SK-N-SH (cell line): ENCODE data around the gene ADAMTS9. TPM values are rescaled to one million over a fixed set of nuclear protein-coding genes. Genes with fewer than 3 reads are reported as not detected.

ENCODE experiments used
- CTCF ChIA-PET: fragments of 300-600, 350-600 bp; formaldehyde crosslinking; extraction: SDS; loops from one replicate; lab custom pipeline; 2021; lab: Yijun Ruan, JAX
- POLR2A ChIA-PET: fragments of 350-600 bp; sonication (Branson Sonifier 250); formaldehyde crosslinking; extraction: SDS; loops from one replicate; lab custom pipeline; 2020; ENCODE audit warnings: antibody characterized with exemption, inconsistent platforms; lab: Yijun Ruan, JAX
- DNase-seq: peaks from one replicate; pipeline ENCODE4 v3.0.0; 2012
- H2AFZ ChIP-seq: fragments of 200-600 bp; sonication (generic); 2 replicates; pipeline ENCODE4 v1.8.1; 2016; ENCODE audit warnings: antibody characterized with exemption, mild to moderate bottlenecking, low read depth
- H3F3A ChIP-seq: fragments of 200-600 bp; sonication (generic); replicated peaks from 2 replicates; pipeline ENCODE3; 2016; ENCODE audit warnings: antibody characterized with exemption, mild to moderate bottlenecking; ENCODE audit not compliant: insufficient read depth
- H3K27ac ChIP-seq, 2 experiments: fragments of 200-500 bp in 1 of 2; fragments of 200-600 bp in 1 of 2; sonication (Bioruptor generic) in 1 of 2; sonication (generic), shearing (Covaris generic) in 1 of 2; 2 replicates each; pipeline versions ENCODE4 v1.5.1 to v1.6.1; 2014 to 2016; ENCODE audit warnings: low read depth in 2 of 2, inconsistent platforms in 1 of 2, low read length in 1 of 2, mild to moderate bottlenecking in 1 of 2, mixed read lengths in 1 of 2
- H3K27me3 ChIP-seq: fragments of 200-600 bp; sonication (generic), shearing (Covaris generic); 2 replicates; pipeline ENCODE4 v1.6.1; 2016; ENCODE audit warnings: mixed run types; ENCODE audit not compliant: insufficient read depth
- H3K36me3 ChIP-seq, 2 experiments: fragments of 200-500 bp in 1 of 2; fragments of 200-600 bp in 1 of 2; sonication (Bioruptor generic) in 1 of 2; sonication (generic) in 1 of 2; replicated peaks in 1 of 2; 2 replicates each; pipeline versions ENCODE3 to v1.5.1; 2014 to 2016; ENCODE audit warnings: low read length in 1 of 2, mild to moderate bottlenecking in 1 of 2; ENCODE audit not compliant: insufficient read depth in 2 of 2, control insufficient read depth in 1 of 2
- H3K4me1 ChIP-seq, 2 experiments: fragments of 200-500 bp in 1 of 2; fragments of 200-600 bp in 1 of 2; sonication (Bioruptor generic) in 1 of 2; sonication (generic), shearing (Covaris generic) in 1 of 2; 2 replicates each; pipeline versions ENCODE4 v1.5.1 to v1.6.1; 2014 to 2016; ENCODE audit warnings: low read depth in 1 of 2, low read length in 1 of 2, mixed run types in 1 of 2; ENCODE audit not compliant: insufficient read depth in 2 of 2, control insufficient read depth in 1 of 2
- H3K4me2 ChIP-seq: fragments of 200-600 bp; sonication (generic), shearing (Covaris generic); 2 replicates; pipeline ENCODE4 v1.6.1; 2017; ENCODE audit warnings: mixed run types
- H3K4me3 ChIP-seq, 2 experiments: fragments of 200-500 bp in 1 of 2; fragments of 200-600 bp in 1 of 2; sonication (Bioruptor generic) in 1 of 2; sonication (generic), shearing (Covaris generic) in 1 of 2; 2 replicates each; pipeline versions ENCODE4 v1.5.1 to v1.8.1; 2014 to 2016; ENCODE audit warnings: low read depth in 2 of 2, inconsistent platforms in 1 of 2, low read length in 1 of 2, mild to moderate bottlenecking in 1 of 2, mixed read lengths in 1 of 2, moderate library complexity in 1 of 2
- H3K79me2 ChIP-seq: fragments of 200-600 bp; sonication (generic); 2 replicates; pipeline ENCODE4 v1.8.1; 2017; ENCODE audit warnings: mild to moderate bottlenecking; ENCODE audit not compliant: insufficient read depth
- H3K9ac ChIP-seq: fragments of 200-600 bp; sonication (generic); 2 replicates; pipeline ENCODE4 v1.6.1; 2017; ENCODE audit warnings: mixed run types
- H3K9me2 ChIP-seq: fragments of 200-600 bp; sonication (generic); 2 replicates; pipeline ENCODE4 v1.6.1; 2017; ENCODE audit warnings: mixed run types
- H3K9me3 ChIP-seq: fragments of 200-600 bp; sonication (generic); 2 replicates; pipeline ENCODE4 v1.6.1; 2017; ENCODE audit warnings: mixed run types, mild to moderate bottlenecking, moderate library complexity
- H4K20me1 ChIP-seq: fragments of 200-600 bp; sonication (generic); 2 replicates; pipeline ENCODE4 v1.6.1; 2017; ENCODE audit warnings: mild to moderate bottlenecking, mixed run types; ENCODE audit not compliant: insufficient read depth
- CHD2 ChIP-seq: fragments of 150-350 bp; IDR thresholded peaks from 2 replicates; pipeline ENCODE4 v1.6.1; 2018; ENCODE audit warnings: low read length; ENCODE audit not compliant: partially characterized antibody
- EP300 ChIP-seq, 2 experiments: IDR thresholded peaks; 2 replicates each; pipeline versions ENCODE4 v1.4.0 to v1.6.1; 2012; ENCODE audit warnings: borderline replicate concordance in 1 of 2, low read depth in 1 of 2, low read length in 1 of 2
- MXI1 ChIP-seq: IDR thresholded peaks from 2 replicates; pipeline ENCODE4 v1.6.1; 2012; ENCODE audit warnings: mild to moderate bottlenecking, low read depth, low read length, improper control_type of control experiment
- POLR2AphosphoS5 ChIP-seq: IDR thresholded peaks from 2 replicates; pipeline ENCODE4 v1.6.1; 2012; ENCODE audit warnings: low read depth, low read length
- RAD21 ChIP-seq: IDR thresholded peaks from 2 replicates; pipeline ENCODE4 v1.6.1; 2012; ENCODE audit warnings: mild to moderate bottlenecking, low read length
- RCOR1 ChIP-seq: fragments of 150-350 bp; IDR thresholded peaks from 2 replicates; pipeline ENCODE4 v1.6.1; 2017; ENCODE audit warnings: antibody characterized with exemption, low read length
- RXRA ChIP-seq: IDR thresholded peaks from 2 replicates; pipeline ENCODE4 v1.4.0; 2012; ENCODE audit warnings: low read depth, mild to moderate bottlenecking, borderline replicate concordance
- SIN3A ChIP-seq: IDR thresholded peaks from 2 replicates; pipeline ENCODE4 v1.6.1; 2012; ENCODE audit warnings: low read depth, mild to moderate bottlenecking, low read length, moderate library complexity, borderline replicate concordance
- SMC3 ChIP-seq: IDR thresholded peaks from 2 replicates; pipeline ENCODE4 v1.6.1; 2012; ENCODE audit warnings: low read depth, low read length, improper control_type of control experiment
- WGBS: methylation state at CpG from one replicate; pipeline ENCODE4 v1.1.6; 2017; ENCODE audit warnings: low lambda C conversion rate; 5-methylcytosine and 5-hydroxymethylcytosine counted together
- polyA plus RNA-seq, 3 experiments: library from polyadenylated mRNA; depleted of rRNA; stranded (reverse); fragments of >200 nt; gene quantifications; 2 replicates each; pipeline ENCODE4 v1.2.3, GENCODE V29; 2012
- TF ChIP-seq, protein P1 (sequence below): fragments of 150-350 bp; IDR thresholded peaks from 2 replicates; pipeline ENCODE4 v1.6.1; 2017; ENCODE audit warnings: antibody characterized with exemption, low read length, low read depth, borderline replicate concordance
- TF ChIP-seq, protein P2 (sequence below): IDR thresholded peaks from 2 replicates; pipeline ENCODE4 v1.4.0; 2012; ENCODE audit warnings: low read depth

The ADAMTS9 gene, protein sequence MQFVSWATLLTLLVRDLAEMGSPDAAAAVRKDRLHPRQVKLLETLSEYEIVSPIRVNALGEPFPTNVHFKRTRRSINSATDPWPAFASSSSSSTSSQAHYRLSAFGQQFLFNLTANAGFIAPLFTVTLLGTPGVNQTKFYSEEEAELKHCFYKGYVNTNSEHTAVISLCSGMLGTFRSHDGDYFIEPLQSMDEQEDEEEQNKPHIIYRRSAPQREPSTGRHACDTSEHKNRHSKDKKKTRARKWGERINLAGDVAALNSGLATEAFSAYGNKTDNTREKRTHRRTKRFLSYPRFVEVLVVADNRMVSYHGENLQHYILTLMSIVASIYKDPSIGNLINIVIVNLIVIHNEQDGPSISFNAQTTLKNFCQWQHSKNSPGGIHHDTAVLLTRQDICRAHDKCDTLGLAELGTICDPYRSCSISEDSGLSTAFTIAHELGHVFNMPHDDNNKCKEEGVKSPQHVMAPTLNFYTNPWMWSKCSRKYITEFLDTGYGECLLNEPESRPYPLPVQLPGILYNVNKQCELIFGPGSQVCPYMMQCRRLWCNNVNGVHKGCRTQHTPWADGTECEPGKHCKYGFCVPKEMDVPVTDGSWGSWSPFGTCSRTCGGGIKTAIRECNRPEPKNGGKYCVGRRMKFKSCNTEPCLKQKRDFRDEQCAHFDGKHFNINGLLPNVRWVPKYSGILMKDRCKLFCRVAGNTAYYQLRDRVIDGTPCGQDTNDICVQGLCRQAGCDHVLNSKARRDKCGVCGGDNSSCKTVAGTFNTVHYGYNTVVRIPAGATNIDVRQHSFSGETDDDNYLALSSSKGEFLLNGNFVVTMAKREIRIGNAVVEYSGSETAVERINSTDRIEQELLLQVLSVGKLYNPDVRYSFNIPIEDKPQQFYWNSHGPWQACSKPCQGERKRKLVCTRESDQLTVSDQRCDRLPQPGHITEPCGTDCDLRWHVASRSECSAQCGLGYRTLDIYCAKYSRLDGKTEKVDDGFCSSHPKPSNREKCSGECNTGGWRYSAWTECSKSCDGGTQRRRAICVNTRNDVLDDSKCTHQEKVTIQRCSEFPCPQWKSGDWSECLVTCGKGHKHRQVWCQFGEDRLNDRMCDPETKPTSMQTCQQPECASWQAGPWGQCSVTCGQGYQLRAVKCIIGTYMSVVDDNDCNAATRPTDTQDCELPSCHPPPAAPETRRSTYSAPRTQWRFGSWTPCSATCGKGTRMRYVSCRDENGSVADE (N-terminal part only)
- polyA plus RNA-seq (2012; rRNA removed): 4.1 and 7.1 TPM in 2 replicates
- 8.7 and 13.3 TPM in 2 replicates for polyA plus RNA-seq (2012; cell fraction: cytosol; rRNA removed)
- 9.3 and 9.7 TPM in 2 replicates for polyA plus RNA-seq (2012; cell fraction: nucleus; rRNA removed)

DNA sequence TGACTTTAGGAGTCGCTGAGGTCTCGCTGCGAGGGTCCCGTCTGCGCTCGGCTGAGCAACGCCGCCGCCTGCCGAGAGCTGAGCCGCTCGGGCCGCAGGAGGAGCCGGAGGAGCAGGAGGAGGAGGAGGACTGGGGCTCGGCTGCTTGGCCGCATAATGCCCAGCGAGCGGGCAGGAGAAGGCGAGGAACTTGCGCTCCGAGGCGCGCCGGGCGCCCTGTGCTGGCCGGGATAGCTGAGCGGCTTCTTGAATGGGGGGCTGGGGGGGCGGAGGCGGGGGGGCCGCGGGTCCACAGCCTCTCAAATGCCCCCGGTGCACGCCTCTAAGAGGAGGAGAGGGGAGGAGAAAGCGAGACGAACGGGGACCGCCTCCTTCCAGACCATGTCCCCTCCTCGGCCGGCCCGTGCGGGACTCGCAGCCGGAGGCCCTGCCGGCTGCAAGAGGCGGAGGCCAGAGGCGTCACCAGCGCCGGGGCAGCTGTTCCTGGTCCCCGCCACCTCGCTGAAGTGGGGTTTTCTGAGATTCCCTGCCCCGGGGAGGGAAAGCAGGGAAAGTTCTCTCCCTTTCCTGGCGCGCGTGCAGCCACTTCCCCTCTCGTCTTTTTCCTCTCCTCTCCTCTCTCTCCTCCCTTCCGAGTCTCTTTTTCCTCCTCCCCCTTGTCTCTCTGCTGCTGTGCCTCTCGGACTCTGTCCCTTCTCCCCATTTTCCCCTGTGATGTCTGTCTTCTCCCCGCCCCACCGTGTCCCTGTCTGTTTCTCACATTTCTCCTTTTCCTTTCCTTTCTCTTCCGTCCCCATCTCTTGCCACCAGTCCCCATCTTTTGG, at the start of gene ADAMTS9:
Gene ADAMTS9 (minus strand): TSS at position 220 of the 824 bp plus-strand sequence. CDS start 343 bp downstream, outside the sequence.
- Histone ChIP-seq H3K79me2 (peaks cover 28% of the 10 kb centered on the region; the same call in 1 of the 2 replicates), H3K4me1 (peaks cover 0 to 17% of the 10 kb centered on the region in 2 experiments; a peak in 3 of 4 replicates), H2AFZ (peak within 1 kb of the TSS; percentile 98), H3F3A (peaks cover 34% of the 10 kb centered on the region), H3K9me3 (no peaks in the 10 kb centered on the region), H3K9ac (peak within 1 kb of the TSS; percentile 76), H3K4me2 (peak within 1 kb of the TSS; percentile 98), H3K27ac (peak within 1 kb of the TSS; percentile 87 to 98), H3K36me3 (peaks cover 0 to 8% of the 10 kb centered on the region in 2 experiments), H4K20me1 (no peaks in the 10 kb centered on the region), H3K4me3 (peak within 1 kb of the TSS; percentile 83 to 90), H3K9me2 (no peaks in the 10 kb centered on the region), H3K27me3 (no peaks in the 10 kb centered on the region)
- DNase-seq: peak; percentile 90
- ChIA-PET POLR2A (interaction anchor here (0.5 to 2.5 kb wide), 14 partner anchors 13 to 559 kb away, joined by 3 to 17 read pairs (median 4); no protein-coding TSS in a partner anchor), CTCF (interaction anchor here (0.7 to 2.7 kb wide), 7 partner anchors 90 to 751 kb away, joined by 3 to 11 read pairs (median 3); no protein-coding TSS in a partner anchor)
- 2% methylated on average over 17 of the region's 60 CpGs for WGBS
- TF ChIP-seq RCOR1: no peak
- TF ChIP-seq, protein P1, sequence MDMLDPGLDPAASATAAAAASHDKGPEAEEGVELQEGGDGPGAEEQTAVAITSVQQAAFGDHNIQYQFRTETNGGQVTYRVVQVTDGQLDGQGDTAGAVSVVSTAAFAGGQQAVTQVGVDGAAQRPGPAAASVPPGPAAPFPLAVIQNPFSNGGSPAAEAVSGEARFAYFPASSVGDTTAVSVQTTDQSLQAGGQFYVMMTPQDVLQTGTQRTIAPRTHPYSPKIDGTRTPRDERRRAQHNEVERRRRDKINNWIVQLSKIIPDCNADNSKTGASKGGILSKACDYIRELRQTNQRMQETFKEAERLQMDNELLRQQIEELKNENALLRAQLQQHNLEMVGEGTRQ: no peak
- peak; percentile 16; the same call in 1 of the 2 replicates for TF ChIP-seq SMC3
- TF ChIP-seq RAD21: peak; percentile 15; the same call in 1 of the 2 replicates
- TF ChIP-seq CHD2: peak; percentile 16
- TF ChIP-seq, protein P2, sequence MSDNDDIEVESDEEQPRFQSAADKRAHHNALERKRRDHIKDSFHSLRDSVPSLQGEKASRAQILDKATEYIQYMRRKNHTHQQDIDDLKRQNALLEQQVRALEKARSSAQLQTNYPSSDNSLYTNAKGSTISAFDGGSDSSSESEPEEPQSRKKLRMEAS: no peak
- TF ChIP-seq RXRA: no peak
- TF ChIP-seq POLR2AphosphoS5: peak; percentile 66
- 0 out of 4 replicates have a peak, but pooled peaks of 1 of the 2 experiments have one; percentile 21 for TF ChIP-seq EP300 (IDR thresholded peaks at IDR 0.05; ENCODE audit: borderline replicate concordance in 1 of 2, low read depth in 1 of 2, low read length in 1 of 2)
- peak; percentile 59; the same call in 1 of the 2 replicates for TF ChIP-seq MXI1
- peak; percentile 40; the same call in 1 of the 2 replicates for TF ChIP-seq SIN3A
